ENCODE data around the gene PFDN2.

Gene PFDN2

DNA sequence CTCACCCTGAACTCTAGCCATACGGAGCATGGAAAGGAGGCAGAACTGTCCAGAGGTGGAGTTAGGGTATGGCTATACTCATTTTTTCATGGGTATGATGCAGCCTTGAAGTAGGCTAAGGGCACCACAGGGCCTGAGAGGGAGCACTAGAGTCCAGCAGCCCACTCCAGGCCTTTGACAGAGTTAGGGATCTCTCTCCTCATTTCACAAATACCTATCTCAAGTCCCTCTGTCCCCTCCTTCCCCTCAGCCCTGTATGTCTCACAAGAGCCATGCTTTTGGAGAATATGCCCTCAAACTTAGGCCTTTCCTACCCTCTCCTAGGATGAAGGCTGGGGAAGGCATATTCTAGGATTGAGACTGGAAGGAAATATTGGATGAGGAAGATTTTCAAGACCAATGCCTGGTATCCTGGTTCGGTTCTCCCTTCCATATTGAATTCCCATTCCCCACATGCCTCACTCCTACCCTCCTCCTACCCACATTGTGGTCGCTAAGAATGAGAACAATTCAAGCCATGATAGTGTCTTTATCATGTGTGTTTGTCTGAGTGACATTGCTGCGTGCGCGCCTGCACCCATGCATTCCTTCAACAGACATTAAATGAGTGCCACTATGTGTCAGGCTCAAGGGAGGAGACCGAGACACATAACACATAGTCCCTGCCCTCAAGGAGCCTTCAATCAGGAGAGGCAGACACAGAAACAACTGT, 25.9 kb downstream of the PFDN2 start:
- no peak for DNase-seq (ENCODE audit: insufficient read length, low spot score)
- TF ChIP-seq, protein P1, sequence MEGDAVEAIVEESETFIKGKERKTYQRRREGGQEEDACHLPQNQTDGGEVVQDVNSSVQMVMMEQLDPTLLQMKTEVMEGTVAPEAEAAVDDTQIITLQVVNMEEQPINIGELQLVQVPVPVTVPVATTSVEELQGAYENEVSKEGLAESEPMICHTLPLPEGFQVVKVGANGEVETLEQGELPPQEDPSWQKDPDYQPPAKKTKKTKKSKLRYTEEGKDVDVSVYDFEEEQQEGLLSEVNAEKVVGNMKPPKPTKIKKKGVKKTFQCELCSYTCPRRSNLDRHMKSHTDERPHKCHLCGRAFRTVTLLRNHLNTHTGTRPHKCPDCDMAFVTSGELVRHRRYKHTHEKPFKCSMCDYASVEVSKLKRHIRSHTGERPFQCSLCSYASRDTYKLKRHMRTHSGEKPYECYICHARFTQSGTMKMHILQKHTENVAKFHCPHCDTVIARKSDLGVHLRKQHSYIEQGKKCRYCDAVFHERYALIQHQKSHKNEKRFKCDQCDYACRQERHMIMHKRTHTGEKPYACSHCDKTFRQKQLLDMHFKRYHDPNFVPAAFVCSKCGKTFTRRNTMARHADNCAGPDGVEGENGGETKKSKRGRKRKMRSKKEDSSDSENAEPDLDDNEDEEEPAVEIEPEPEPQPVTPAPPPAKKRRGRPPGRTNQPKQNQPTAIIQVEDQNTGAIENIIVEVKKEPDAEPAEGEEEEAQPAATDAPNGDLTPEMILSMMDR (IDR thresholded peaks at IDR 0.05; ENCODE audit: insufficient read depth, missing control alignments), result no peak
- no peak for FAIRE-seq

DNA sequence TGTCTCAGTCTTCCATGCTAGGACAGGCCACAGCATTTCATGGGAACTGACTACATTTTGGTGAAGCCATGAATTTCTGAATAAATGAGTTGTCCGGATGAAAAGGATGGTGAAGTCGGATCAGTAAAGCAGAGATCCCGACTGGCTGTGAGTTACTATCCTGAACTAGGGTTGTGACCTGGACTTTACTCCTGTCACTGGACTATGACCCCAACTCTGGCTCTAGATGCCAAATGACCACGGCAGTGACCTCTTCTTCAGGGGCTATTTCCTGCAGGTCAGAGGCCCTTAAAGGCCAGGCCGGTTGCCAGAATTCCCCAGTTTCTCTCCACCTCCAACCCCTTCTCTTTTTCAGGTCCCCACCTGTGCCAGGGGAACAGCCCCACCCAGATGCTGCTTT, 26.7 kb downstream of the PFDN2 start:
- FAIRE-seq (no peak), DNase-seq (ENCODE audit: insufficient read length, low spot score) (no peak)
- TF ChIP-seq, protein P1 (IDR thresholded peaks at IDR 0.05; ENCODE audit: insufficient read depth, missing control alignments), result no peak

DNA sequence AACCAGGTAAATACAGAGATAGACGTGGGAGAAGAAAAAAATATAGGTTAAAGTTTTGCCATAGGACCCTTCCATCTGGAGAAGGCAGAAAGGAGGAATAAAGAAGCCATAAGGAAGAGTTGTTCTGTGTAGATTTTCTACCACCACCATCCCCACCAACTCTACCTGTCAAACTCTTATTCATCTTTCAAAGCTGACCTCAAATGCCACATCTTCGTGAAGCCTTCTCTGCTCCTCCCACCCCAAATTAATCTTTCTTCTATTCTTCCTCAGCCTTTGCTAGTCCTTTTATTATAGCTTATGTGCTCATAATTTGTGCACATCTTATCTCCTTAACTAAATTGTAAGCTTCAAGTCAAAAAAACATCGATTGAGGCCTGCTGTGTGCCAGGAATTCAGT, 27.2 kb downstream of the PFDN2 start:
- TF ChIP-seq, protein P1 (IDR thresholded peaks at IDR 0.05; ENCODE audit: insufficient read depth, missing control alignments), result no peak
- no peak for DNase-seq (ENCODE audit: insufficient read length, low spot score)
- FAIRE-seq, result no peak

DNA sequence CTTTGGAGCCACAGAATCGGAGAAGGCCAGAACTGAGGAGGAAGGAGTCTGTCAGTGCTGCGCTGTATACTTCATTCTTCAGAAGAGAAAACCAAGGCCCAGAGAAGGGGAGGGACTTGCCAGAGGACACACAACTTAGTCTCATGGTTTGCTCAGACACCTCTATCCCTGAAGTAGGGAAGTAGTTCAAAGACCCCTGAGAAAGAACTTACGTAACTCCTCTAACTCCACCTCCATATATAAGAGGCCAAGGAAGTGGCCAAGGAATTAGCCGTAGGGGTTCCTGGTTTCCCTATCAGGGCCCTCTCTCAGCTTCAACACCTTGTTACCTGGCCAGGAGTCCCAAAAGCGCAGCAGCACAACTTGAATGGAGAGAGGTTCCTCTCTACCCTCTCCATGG, 27.9 kb downstream of the PFDN2 start:
- DNase-seq (ENCODE audit: insufficient read length, low spot score) (no peak), FAIRE-seq (no peak)
- TF ChIP-seq, protein P1 (IDR thresholded peaks at IDR 0.05; ENCODE audit: insufficient read depth, missing control alignments), result no peak

DNA sequence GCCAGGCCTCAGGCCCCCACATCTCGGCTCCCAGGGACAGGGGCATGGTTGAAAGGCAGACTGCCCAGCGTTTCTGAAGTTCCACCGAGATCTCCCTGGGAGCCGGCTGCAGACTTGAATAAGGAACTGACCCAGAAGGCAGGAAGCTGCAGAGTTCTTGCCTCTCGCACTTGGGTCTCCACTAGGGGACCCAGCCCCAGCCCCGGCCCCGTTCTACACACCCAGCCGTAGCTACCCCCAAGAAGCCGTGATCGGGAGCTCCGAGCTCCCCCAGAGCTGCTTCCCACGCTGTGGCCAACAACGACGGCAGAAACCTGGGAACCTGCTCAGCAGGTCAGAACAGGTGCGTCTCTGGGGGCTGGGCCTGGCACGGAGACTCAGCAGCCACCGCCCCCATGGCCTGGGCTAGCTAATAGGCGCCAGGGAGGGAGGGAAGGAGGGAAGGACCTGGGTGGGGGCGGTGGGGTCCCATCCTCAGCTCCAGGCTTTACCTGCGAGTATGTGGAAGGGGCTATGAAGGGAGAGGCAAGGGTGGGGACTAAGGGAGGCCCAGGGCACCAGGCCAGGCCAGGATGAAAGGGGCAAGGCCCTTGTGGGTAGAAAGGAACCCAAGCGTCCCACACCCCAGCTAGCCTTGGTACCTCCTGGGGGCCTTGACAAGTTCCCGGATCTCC, 28.4 kb downstream of the PFDN2 start, which contains the start of gene NECTIN4:
NECTIN4 (minus strand) TSS at position 308 of the 674 bp plus-strand sequence; CDS start at position 46, 262 bp downstream.
- FAIRE-seq, result no peak
- TF ChIP-seq, protein P1 (IDR thresholded peaks at IDR 0.05; ENCODE audit: insufficient read depth, missing control alignments), result no peak
- DNase-seq (ENCODE audit: insufficient read length, low spot score), result no peak

DNA sequence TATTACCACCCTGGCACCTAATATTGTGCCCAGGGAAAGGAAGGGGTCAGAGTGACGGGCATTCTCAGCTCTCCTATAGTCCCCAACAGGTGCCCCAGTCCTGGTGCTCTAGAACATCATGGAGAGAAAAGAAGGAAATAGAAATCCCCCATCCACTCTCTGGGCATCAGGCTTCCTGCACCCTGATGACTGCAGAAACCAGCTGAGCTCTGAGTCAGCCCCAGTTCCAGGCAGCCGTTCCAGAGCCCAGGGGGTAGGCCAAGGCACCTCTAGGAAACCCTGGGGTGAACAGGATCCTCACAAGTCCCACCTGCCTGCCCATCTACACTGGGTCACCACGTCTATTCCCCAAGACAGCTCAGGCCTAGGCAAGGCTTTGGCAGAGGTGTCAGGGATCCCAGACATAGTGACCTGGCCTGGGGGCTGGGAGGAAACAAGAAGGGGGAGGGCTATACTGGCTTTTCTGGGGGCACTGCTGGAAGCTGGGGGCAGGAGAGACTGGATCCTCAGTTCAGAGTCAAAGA, 29.2 kb downstream of the PFDN2 start:
- DNase-seq (ENCODE audit: insufficient read length, low spot score) (no peak), FAIRE-seq (no peak)
- TF ChIP-seq, protein P1 (IDR thresholded peaks at IDR 0.05; ENCODE audit: insufficient read depth, missing control alignments), result no peak

DNA sequence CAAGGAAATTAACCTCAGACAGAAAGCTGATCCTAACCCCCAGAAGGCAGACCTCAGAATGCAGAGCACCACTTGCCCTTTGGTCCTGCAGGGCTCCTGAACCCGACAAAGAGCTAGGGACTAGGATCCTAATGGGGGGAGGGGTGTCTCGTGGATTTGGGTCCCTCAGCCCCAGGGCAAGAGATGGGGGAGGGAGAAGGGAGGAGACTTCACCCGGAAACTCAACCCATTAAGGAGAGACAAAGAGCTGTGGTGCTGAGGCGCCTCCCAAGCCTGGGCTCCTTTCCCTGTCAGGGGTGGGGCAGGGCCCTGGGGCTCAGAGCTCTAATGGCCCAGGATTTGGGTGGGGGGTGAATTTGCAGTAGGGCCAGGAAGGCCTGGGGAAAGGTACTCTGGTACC, 31.4 kb downstream of the PFDN2 start:
- TF ChIP-seq, protein P1 (IDR thresholded peaks at IDR 0.05; ENCODE audit: insufficient read depth, missing control alignments), result no peak
- no peak for DNase-seq (ENCODE audit: insufficient read length, low spot score)
- FAIRE-seq, result no peak
